GM12878 (cell line): ENCODE data around the gene HOXD10.

Experiments
- EZH2 ChIP-seq: IDR thresholded peaks from 2 replicates; pipeline ENCODE4 v1.6.1; 2012; ENCODE audit warnings: low read depth, mild to moderate bottlenecking, control low read depth, inconsistent platforms, low read length, borderline replicate concordance; ENCODE audit not compliant: control insufficient read depth
- GABPA ChIP-seq: IDR thresholded peaks from 2 replicates; pipeline ENCODE4 v1.6.1; 2014; ENCODE audit warnings: antibody characterized with exemption, low read depth, mild to moderate bottlenecking, inconsistent platforms
- NFIC ChIP-seq: IDR thresholded peaks from 2 replicates; pipeline ENCODE4 v1.6.1; 2012; ENCODE audit warnings: low read depth, mild to moderate bottlenecking, inconsistent platforms, low read length, moderate library complexity
- POLR2A ChIP-seq: IDR thresholded peaks from 2 replicates; pipeline ENCODE4 v1.6.1; 2011; ENCODE audit warnings: low read depth, mild to moderate bottlenecking, low read length
- TAF1 ChIP-seq: IDR thresholded peaks from 2 replicates; pipeline ENCODE4 v1.6.1; 2011; ENCODE audit warnings: mild to moderate bottlenecking, low read depth, low read length, borderline replicate concordance
- ZNF274 ChIP-seq: IDR thresholded peaks from one replicate; pipeline ENCODE4 v1.8.0; 2011; ENCODE audit not compliant: insufficient read length, insufficient read depth
- TF ChIP-seq, protein P1 (sequence below): fragments of 450-650 bp; IDR thresholded peaks from 2 replicates; pipeline ENCODE4 v1.6.1; 2017; ENCODE audit warnings: mild to moderate bottlenecking, low read depth, inconsistent platforms; ENCODE audit not compliant: poor library complexity, severe bottlenecking
- TF ChIP-seq, protein P2 (sequence below), 3 experiments: IDR thresholded peaks in 2 of 3; conservative IDR thresholded peaks in 1 of 3; 2 replicates each; pipeline ENCODE4 v1.5.1; 2011; ENCODE audit warnings: low read depth in 3 of 3, low read length in 3 of 3, mild to moderate bottlenecking in 3 of 3, control low read depth in 2 of 3, moderate library complexity in 2 of 3, inconsistent platforms in 1 of 3, mixed read lengths in 1 of 3; ENCODE audit not compliant: control insufficient read depth in 2 of 3, insufficient read depth in 1 of 3; ENCODE audit errors: extremely low read depth in 1 of 3
- TF ChIP-seq, protein P3 (sequence below): IDR thresholded peaks from 2 replicates; pipeline ENCODE4 v1.6.1; 2012; ENCODE audit warnings: mild to moderate bottlenecking, low read depth, low read length

GRCh38 chr2:176163672-176164056, 47.1 kb downstream of the HOXD10 start:
- no peak for TF ChIP-seq TAF1
- no peak for TF ChIP-seq EZH2
- TF ChIP-seq POLR2A = no peak
- TF ChIP-seq, protein P1, sequence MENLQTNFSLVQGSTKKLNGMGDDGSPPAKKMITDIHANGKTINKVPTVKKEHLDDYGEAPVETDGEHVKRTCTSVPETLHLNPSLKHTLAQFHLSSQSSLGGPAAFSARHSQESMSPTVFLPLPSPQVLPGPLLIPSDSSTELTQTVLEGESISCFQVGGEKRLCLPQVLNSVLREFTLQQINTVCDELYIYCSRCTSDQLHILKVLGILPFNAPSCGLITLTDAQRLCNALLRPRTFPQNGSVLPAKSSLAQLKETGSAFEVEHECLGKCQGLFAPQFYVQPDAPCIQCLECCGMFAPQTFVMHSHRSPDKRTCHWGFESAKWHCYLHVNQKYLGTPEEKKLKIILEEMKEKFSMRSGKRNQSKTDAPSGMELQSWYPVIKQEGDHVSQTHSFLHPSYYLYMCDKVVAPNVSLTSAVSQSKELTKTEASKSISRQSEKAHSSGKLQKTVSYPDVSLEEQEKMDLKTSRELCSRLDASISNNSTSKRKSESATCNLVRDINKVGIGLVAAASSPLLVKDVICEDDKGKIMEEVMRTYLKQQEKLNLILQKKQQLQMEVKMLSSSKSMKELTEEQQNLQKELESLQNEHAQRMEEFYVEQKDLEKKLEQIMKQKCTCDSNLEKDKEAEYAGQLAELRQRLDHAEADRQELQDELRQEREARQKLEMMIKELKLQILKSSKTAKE = no peak
- TF ChIP-seq, protein P2, sequence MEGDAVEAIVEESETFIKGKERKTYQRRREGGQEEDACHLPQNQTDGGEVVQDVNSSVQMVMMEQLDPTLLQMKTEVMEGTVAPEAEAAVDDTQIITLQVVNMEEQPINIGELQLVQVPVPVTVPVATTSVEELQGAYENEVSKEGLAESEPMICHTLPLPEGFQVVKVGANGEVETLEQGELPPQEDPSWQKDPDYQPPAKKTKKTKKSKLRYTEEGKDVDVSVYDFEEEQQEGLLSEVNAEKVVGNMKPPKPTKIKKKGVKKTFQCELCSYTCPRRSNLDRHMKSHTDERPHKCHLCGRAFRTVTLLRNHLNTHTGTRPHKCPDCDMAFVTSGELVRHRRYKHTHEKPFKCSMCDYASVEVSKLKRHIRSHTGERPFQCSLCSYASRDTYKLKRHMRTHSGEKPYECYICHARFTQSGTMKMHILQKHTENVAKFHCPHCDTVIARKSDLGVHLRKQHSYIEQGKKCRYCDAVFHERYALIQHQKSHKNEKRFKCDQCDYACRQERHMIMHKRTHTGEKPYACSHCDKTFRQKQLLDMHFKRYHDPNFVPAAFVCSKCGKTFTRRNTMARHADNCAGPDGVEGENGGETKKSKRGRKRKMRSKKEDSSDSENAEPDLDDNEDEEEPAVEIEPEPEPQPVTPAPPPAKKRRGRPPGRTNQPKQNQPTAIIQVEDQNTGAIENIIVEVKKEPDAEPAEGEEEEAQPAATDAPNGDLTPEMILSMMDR (IDR thresholded peaks at IDR 0.05 in 2 of 3, conservative IDR thresholded peaks at IDR 0.05 in 1 of 3; ENCODE audit: control insufficient read depth in 2 of 3, extremely low read depth in 1 of 3, insufficient read depth in 1 of 3, low read depth in 3 of 3, low read length in 3 of 3) = no peak
- no peak for TF ChIP-seq ZNF274
- no peak for TF ChIP-seq NFIC
- TF ChIP-seq, protein P3, sequence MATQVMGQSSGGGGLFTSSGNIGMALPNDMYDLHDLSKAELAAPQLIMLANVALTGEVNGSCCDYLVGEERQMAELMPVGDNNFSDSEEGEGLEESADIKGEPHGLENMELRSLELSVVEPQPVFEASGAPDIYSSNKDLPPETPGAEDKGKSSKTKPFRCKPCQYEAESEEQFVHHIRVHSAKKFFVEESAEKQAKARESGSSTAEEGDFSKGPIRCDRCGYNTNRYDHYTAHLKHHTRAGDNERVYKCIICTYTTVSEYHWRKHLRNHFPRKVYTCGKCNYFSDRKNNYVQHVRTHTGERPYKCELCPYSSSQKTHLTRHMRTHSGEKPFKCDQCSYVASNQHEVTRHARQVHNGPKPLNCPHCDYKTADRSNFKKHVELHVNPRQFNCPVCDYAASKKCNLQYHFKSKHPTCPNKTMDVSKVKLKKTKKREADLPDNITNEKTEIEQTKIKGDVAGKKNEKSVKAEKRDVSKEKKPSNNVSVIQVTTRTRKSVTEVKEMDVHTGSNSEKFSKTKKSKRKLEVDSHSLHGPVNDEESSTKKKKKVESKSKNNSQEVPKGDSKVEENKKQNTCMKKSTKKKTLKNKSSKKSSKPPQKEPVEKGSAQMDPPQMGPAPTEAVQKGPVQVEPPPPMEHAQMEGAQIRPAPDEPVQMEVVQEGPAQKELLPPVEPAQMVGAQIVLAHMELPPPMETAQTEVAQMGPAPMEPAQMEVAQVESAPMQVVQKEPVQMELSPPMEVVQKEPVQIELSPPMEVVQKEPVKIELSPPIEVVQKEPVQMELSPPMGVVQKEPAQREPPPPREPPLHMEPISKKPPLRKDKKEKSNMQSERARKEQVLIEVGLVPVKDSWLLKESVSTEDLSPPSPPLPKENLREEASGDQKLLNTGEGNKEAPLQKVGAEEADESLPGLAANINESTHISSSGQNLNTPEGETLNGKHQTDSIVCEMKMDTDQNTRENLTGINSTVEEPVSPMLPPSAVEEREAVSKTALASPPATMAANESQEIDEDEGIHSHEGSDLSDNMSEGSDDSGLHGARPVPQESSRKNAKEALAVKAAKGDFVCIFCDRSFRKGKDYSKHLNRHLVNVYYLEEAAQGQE = no peak
- TF ChIP-seq GABPA = no peak
